ENCODE results near the gene ERC2.

ERC2 gene

DNA sequence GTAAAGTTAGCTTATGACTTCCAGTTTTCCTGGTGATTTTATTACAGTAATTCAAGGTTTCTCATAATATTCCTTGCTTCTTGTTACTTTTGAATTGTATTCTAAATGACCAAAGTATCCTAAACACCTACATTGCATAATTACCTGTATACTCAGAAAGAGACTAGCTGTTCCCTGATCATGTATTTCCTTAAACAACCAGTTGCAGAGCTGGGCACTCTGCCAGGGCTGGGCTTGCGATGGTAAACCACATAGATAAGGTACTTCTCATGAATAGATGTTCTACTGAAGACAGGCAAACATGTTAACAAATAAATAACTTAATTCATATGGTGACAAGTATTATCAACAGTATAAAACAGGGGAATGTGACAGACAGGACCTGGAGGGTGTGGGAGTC lies 838.8 kb downstream of the ERC2 start:
- Histone ChIP-seq H3K4me3 (ENCODE audit: low read depth, low read length) (no peak overlapping the region), H3K9ac (ENCODE audit: low read depth, low read length) (no peak overlapping the region), H3K27ac (ENCODE audit: low read depth, low read length) (no peak overlapping the region)

DNA sequence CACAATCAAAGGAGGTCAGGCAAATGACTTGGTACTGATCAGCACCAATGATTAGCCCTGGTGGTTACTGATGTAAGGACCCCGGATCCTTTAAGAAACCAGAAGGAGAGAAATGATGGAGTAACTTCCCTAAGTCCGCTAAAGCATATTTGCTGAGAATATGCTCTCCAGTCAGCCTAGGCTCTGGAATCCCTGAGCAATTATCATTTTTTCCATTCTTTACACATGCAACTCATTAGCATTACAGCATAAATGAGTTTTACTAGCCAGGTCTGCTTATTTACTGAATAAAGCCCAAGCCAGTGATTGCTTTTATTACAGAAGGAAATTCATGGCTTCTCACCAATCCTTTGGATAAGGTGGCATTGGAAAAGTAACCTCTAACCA lies 842.0 kb downstream of the ERC2 start:
- no peaks in the 10 kb centered on the region for H3K36me3 ChIP-seq (ENCODE audit: control insufficient read depth, insufficient read depth, low read length)
- no peaks in the 10 kb centered on the region for H3K27me3 ChIP-seq (ENCODE audit: control insufficient read depth, insufficient read depth, low read length)
- no peak overlapping the region for H3K27ac ChIP-seq (ENCODE audit: low read depth, low read length)
- no peaks in the 10 kb centered on the region for H3K9me3 ChIP-seq (ENCODE audit: control insufficient read depth, insufficient read depth, low read length)
- no peak overlapping the region for H3K4me3 ChIP-seq (ENCODE audit: low read depth, low read length)
- no peaks in the 10 kb centered on the region for H3K4me1 ChIP-seq (ENCODE audit: control insufficient read depth, insufficient read depth, low read length)
- no peak overlapping the region for H3K9ac ChIP-seq (ENCODE audit: low read depth, low read length)

More for the DNA sequence above, 838.8 kb downstream of the ERC2 start:
- Histone ChIP-seq H3K27me3 (ENCODE audit: control insufficient read depth, insufficient read depth, low read length) (no peaks in the 10 kb centered on the region), H3K36me3 (ENCODE audit: control insufficient read depth, insufficient read depth, low read length) (no peaks in the 10 kb centered on the region), H3K9me3 (ENCODE audit: control insufficient read depth, insufficient read depth, low read length) (no peaks in the 10 kb centered on the region), H3K4me1 (ENCODE audit: control insufficient read depth, insufficient read depth, low read length) (peaks cover 5% of the 10 kb centered on the region; the same call in 1 of the 2 replicates)

- no peaks in the 10 kb centered on the region for H3K27me3 ChIP-seq (ENCODE audit: control insufficient read depth, insufficient read depth, low read length)
- peaks cover 13% of the 10 kb centered on the region for H3K4me1 ChIP-seq (ENCODE audit: control insufficient read depth, insufficient read depth, low read length)
- H3K27ac ChIP-seq (ENCODE audit: low read depth, low read length) = no peak overlapping the region
- H3K9me3 ChIP-seq (ENCODE audit: control insufficient read depth, insufficient read depth, low read length) = no peaks in the 10 kb centered on the region
- H3K36me3 ChIP-seq (ENCODE audit: control insufficient read depth, insufficient read depth, low read length) = no peaks in the 10 kb centered on the region
- H3K9ac ChIP-seq (ENCODE audit: low read depth, low read length) = no peak overlapping the region
- H3K4me3 ChIP-seq (ENCODE audit: low read depth, low read length) = no peak overlapping the region
Measured at GRCh38 chr3:55624238-55624637, 844.0 kb downstream of the ERC2 start.

DNA sequence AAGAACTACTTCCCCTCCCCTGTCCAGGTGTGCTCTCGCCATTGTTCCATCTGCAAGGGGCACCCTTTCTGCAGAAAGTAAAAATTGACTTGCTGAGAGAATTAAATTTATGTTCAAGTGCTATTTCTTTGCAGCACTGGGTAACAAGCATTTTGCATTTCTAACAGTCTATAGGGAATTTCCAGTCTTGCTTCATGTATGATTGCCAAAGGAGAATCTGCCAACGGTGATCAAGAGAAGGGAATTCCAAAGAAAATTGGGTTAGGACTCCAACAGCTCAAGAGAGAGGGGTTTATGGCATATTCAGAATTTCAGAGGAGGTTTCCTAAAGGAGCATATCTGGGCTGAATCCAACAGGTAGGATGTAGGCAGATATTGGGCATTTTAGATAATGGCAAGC lies 844.5 kb downstream of the ERC2 start:
- Histone ChIP-seq H3K9ac (ENCODE audit: low read depth, low read length) (no peak overlapping the region), H3K36me3 (ENCODE audit: control insufficient read depth, insufficient read depth, low read length) (no peaks in the 10 kb centered on the region), H3K27ac (ENCODE audit: low read depth, low read length) (no peak overlapping the region), H3K27me3 (ENCODE audit: control insufficient read depth, insufficient read depth, low read length) (no peaks in the 10 kb centered on the region), H3K4me1 (ENCODE audit: control insufficient read depth, insufficient read depth, low read length) (peaks cover 13% of the 10 kb centered on the region), H3K9me3 (ENCODE audit: control insufficient read depth, insufficient read depth, low read length) (no peaks in the 10 kb centered on the region), H3K4me3 (ENCODE audit: low read depth, low read length) (no peak overlapping the region)

DNA sequence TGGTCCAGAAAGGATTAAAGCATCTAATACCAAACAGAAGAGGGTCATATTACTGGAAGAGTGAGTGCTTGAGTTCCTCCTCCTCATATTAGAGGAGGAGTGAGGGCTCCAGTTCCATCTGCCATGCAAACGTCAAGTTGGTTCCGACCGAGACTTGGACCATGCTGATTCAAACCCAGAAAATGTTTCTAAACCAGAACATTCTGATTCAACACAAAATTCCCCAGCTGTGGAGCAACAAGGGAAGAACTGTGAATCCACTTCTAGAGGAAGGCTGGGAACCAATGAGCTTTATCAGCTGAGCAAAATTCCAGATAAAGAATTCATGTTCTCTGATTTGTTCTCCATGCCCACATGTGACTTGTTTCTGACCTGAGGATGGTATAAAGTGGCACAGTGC lies 845.5 kb downstream of the ERC2 start:
- H3K4me1 ChIP-seq (ENCODE audit: control insufficient read depth, insufficient read depth, low read length) = peaks cover 13% of the 10 kb centered on the region
- H3K27ac ChIP-seq (ENCODE audit: low read depth, low read length) = no peak overlapping the region
- no peaks in the 10 kb centered on the region for H3K9me3 ChIP-seq (ENCODE audit: control insufficient read depth, insufficient read depth, low read length)
- no peak overlapping the region for H3K9ac ChIP-seq (ENCODE audit: low read depth, low read length)
- H3K27me3 ChIP-seq (ENCODE audit: control insufficient read depth, insufficient read depth, low read length) = no peaks in the 10 kb centered on the region
- no peak overlapping the region for H3K4me3 ChIP-seq (ENCODE audit: low read depth, low read length)
- no peaks in the 10 kb centered on the region for H3K36me3 ChIP-seq (ENCODE audit: control insufficient read depth, insufficient read depth, low read length)

DNA sequence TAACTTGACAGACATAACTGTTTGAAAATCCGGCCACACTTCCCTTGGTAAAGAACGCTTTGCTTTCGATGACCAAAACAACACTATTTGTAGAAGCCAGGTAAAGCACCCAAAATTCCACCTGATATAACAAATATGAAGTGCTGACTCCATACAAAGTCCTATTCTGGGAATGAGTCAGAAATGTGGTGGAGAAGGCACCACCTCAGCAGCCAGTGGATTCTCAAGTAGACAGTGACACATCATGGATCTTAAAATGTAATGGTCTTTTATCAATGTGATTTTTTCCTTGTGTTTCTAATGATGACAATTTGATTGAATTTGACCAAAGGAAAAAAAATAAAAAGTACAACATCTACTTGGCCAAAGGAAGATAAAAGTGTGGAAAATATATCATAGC lies 846.2 kb downstream of the ERC2 start:
- Histone ChIP-seq H3K4me1 (ENCODE audit: control insufficient read depth, insufficient read depth, low read length) (peaks cover 18% of the 10 kb centered on the region), H3K27ac (ENCODE audit: low read depth, low read length) (no peak overlapping the region), H3K36me3 (ENCODE audit: control insufficient read depth, insufficient read depth, low read length) (no peaks in the 10 kb centered on the region), H3K27me3 (ENCODE audit: control insufficient read depth, insufficient read depth, low read length) (no peaks in the 10 kb centered on the region), H3K4me3 (ENCODE audit: low read depth, low read length) (no peak overlapping the region), H3K9me3 (ENCODE audit: control insufficient read depth, insufficient read depth, low read length) (no peaks in the 10 kb centered on the region), H3K9ac (ENCODE audit: low read depth, low read length) (no peak overlapping the region)

GRCh38 chr3:55621648-55622047 lies 846.6 kb downstream of the ERC2 start:
- H3K36me3 ChIP-seq (ENCODE audit: control insufficient read depth, insufficient read depth, low read length) = no peaks in the 10 kb centered on the region
- no peak overlapping the region for H3K9ac ChIP-seq (ENCODE audit: low read depth, low read length)
- H3K27me3 ChIP-seq (ENCODE audit: control insufficient read depth, insufficient read depth, low read length) = no peaks in the 10 kb centered on the region
- no peaks in the 10 kb centered on the region for H3K9me3 ChIP-seq (ENCODE audit: control insufficient read depth, insufficient read depth, low read length)
- H3K4me3 ChIP-seq (ENCODE audit: low read depth, low read length) = no peak overlapping the region
- H3K27ac ChIP-seq (ENCODE audit: low read depth, low read length) = no peak overlapping the region
- peaks cover 23% of the 10 kb centered on the region for H3K4me1 ChIP-seq (ENCODE audit: control insufficient read depth, insufficient read depth, low read length)

DNA sequence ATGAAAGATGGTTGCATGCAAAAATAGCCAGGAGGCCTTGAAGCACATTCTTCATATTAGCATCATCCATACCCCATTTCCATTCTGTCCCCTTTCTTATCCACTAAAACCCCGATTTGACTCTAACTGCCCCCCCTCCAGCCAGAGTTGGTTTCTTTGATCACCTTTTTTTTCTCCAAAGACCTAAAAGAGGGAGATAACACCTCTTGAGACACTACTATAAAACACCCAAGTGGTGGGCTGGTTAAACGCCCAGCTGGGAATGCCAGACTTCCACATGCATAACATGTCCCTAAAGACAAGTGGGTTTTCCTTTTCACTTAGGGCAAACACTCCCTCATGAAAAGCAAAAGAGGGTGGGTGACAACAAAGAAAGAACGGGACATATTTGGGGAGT lies 847.2 kb downstream of the ERC2 start:
- no peaks in the 10 kb centered on the region for H3K27me3 ChIP-seq (ENCODE audit: control insufficient read depth, insufficient read depth, low read length)
- no peak overlapping the region for H3K4me3 ChIP-seq (ENCODE audit: low read depth, low read length)
- H3K4me1 ChIP-seq (ENCODE audit: control insufficient read depth, insufficient read depth, low read length) = peaks cover 28% of the 10 kb centered on the region
- H3K27ac ChIP-seq (ENCODE audit: low read depth, low read length) = no peak overlapping the region
- H3K36me3 ChIP-seq (ENCODE audit: control insufficient read depth, insufficient read depth, low read length) = no peaks in the 10 kb centered on the region
- H3K9me3 ChIP-seq (ENCODE audit: control insufficient read depth, insufficient read depth, low read length) = no peaks in the 10 kb centered on the region
- H3K9ac ChIP-seq (ENCODE audit: low read depth, low read length) = no peak overlapping the region

GRCh38 chr3:55620351-55621025 lies 847.8 kb downstream of the ERC2 start:
- Histone ChIP-seq H3K4me1 (ENCODE audit: control insufficient read depth, insufficient read depth, low read length) (peaks cover 33% of the 10 kb centered on the region), H3K27me3 (ENCODE audit: control insufficient read depth, insufficient read depth, low read length) (no peaks in the 10 kb centered on the region), H3K36me3 (ENCODE audit: control insufficient read depth, insufficient read depth, low read length) (no peaks in the 10 kb centered on the region), H3K27ac (ENCODE audit: low read depth, low read length) (no peak overlapping the region), H3K9me3 (ENCODE audit: control insufficient read depth, insufficient read depth, low read length) (no peaks in the 10 kb centered on the region), H3K4me3 (ENCODE audit: low read depth, low read length) (no peak overlapping the region), H3K9ac (ENCODE audit: low read depth, low read length) (0 out of 2 replicates have a peak overlapping the region, but pooled peaks have one; percentile 30)

- Histone ChIP-seq H3K9ac (ENCODE audit: low read depth, low read length) (no peak overlapping the region), H3K27me3 (ENCODE audit: control insufficient read depth, insufficient read depth, low read length) (no peaks in the 10 kb centered on the region), H3K9me3 (ENCODE audit: control insufficient read depth, insufficient read depth, low read length) (no peaks in the 10 kb centered on the region), H3K4me3 (ENCODE audit: low read depth, low read length) (no peak overlapping the region), H3K4me1 (ENCODE audit: control insufficient read depth, insufficient read depth, low read length) (peaks cover 44% of the 10 kb centered on the region), H3K27ac (ENCODE audit: low read depth, low read length) (no peak overlapping the region), H3K36me3 (ENCODE audit: control insufficient read depth, insufficient read depth, low read length) (no peaks in the 10 kb centered on the region)
Measured at GRCh38 chr3:55619046-55619808, 849.0 kb downstream of the ERC2 start.

GRCh38 chr3:55617385-55617784 lies 850.9 kb downstream of the ERC2 start:
- H3K9ac ChIP-seq (ENCODE audit: low read depth, low read length) = no peak overlapping the region
- H3K27me3 ChIP-seq (ENCODE audit: control insufficient read depth, insufficient read depth, low read length) = no peaks in the 10 kb centered on the region
- no peak overlapping the region for H3K27ac ChIP-seq (ENCODE audit: low read depth, low read length)
- H3K4me3 ChIP-seq (ENCODE audit: low read depth, low read length) = no peak overlapping the region
- no peaks in the 10 kb centered on the region for H3K9me3 ChIP-seq (ENCODE audit: control insufficient read depth, insufficient read depth, low read length)
- H3K4me1 ChIP-seq (ENCODE audit: control insufficient read depth, insufficient read depth, low read length) = peaks cover 44% of the 10 kb centered on the region
- no peaks in the 10 kb centered on the region for H3K36me3 ChIP-seq (ENCODE audit: control insufficient read depth, insufficient read depth, low read length)

Measured in HUES48 (cell line).